HL-60 (cell line): ENCODE measurements around the gene AFAP1.

Source experiments
- POLR2AphosphoS5 ChIP-seq: IDR thresholded peaks from 2 replicates; pipeline ENCODE4 v1.6.1; 2012; ENCODE audit warnings: low read depth
- TF ChIP-seq, protein P1 (sequence below): IDR thresholded peaks from one replicate; pipeline ENCODE4 v1.5.1; 2011; ENCODE audit warnings: low read length, control low read depth, inconsistent platforms; ENCODE audit not compliant: insufficient read depth
- TF ChIP-seq, protein P2 (sequence below): IDR thresholded peaks from 2 replicates; pipeline ENCODE4 v1.6.1; 2012; ENCODE audit warnings: low read depth; ENCODE audit not compliant: insufficient replicate concordance

DNA sequence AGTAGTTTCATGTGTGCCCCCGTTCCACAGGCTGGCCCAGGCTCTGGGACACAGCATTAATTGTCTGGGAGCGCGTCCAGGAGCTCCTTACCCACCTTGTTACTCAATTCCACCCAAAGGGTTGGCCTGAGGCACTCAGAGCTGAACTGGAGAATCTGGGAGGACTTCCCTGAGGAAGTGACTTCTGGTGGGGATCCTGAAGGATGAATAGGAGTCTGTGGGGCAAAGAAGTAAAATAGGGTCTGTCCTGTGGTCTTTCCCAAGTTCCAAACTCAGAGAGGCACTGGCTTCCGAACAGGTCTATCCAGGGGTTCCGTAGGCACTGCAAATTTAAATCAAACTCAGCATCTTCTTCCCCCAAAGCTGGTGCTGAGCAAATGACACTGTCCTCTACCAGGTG lies 204.3 kb downstream of the AFAP1 start:
- TF ChIP-seq, protein P1, sequence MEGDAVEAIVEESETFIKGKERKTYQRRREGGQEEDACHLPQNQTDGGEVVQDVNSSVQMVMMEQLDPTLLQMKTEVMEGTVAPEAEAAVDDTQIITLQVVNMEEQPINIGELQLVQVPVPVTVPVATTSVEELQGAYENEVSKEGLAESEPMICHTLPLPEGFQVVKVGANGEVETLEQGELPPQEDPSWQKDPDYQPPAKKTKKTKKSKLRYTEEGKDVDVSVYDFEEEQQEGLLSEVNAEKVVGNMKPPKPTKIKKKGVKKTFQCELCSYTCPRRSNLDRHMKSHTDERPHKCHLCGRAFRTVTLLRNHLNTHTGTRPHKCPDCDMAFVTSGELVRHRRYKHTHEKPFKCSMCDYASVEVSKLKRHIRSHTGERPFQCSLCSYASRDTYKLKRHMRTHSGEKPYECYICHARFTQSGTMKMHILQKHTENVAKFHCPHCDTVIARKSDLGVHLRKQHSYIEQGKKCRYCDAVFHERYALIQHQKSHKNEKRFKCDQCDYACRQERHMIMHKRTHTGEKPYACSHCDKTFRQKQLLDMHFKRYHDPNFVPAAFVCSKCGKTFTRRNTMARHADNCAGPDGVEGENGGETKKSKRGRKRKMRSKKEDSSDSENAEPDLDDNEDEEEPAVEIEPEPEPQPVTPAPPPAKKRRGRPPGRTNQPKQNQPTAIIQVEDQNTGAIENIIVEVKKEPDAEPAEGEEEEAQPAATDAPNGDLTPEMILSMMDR = no peak
- TF ChIP-seq POLR2AphosphoS5 = no peak
- TF ChIP-seq, protein P2, sequence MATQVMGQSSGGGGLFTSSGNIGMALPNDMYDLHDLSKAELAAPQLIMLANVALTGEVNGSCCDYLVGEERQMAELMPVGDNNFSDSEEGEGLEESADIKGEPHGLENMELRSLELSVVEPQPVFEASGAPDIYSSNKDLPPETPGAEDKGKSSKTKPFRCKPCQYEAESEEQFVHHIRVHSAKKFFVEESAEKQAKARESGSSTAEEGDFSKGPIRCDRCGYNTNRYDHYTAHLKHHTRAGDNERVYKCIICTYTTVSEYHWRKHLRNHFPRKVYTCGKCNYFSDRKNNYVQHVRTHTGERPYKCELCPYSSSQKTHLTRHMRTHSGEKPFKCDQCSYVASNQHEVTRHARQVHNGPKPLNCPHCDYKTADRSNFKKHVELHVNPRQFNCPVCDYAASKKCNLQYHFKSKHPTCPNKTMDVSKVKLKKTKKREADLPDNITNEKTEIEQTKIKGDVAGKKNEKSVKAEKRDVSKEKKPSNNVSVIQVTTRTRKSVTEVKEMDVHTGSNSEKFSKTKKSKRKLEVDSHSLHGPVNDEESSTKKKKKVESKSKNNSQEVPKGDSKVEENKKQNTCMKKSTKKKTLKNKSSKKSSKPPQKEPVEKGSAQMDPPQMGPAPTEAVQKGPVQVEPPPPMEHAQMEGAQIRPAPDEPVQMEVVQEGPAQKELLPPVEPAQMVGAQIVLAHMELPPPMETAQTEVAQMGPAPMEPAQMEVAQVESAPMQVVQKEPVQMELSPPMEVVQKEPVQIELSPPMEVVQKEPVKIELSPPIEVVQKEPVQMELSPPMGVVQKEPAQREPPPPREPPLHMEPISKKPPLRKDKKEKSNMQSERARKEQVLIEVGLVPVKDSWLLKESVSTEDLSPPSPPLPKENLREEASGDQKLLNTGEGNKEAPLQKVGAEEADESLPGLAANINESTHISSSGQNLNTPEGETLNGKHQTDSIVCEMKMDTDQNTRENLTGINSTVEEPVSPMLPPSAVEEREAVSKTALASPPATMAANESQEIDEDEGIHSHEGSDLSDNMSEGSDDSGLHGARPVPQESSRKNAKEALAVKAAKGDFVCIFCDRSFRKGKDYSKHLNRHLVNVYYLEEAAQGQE = no peak
